Right atrium auricular region (tissue), 2 donors: ENCODE results near the gene EXOC3L1. TPM values are rescaled to one million over a fixed set of nuclear protein-coding genes. Genes with fewer than 3 reads are reported as not detected.

Source experiments
- DNase-seq: peaks from one replicate; pipeline ENCODE4 v3.0.0-alpha.2; 2019; ENCODE audit warnings: low spot score
- H3K27ac ChIP-seq, 2 donors: fragments of 200-600 bp; sonication (generic); 1 replicate in 1 of 2; 2 replicates in 1 of 2; pipeline ENCODE4 v1.5.1; 2016 to 2019
- H3K27me3 ChIP-seq, 2 donors: fragments of 200-600 bp; sonication (generic); one replicate each; pipeline versions ENCODE4 v1.5.1 to v1.6.0; 2017 to 2019
- H3K36me3 ChIP-seq: fragments of 200-600 bp; sonication (generic); one replicate; pipeline ENCODE4 v1.5.1; 2016
- H3K4me1 ChIP-seq, 2 donors: fragments of 200-600 bp; sonication (generic); one replicate each; pipeline versions ENCODE4 v1.5.1 to v1.6.0; 2017 to 2019
- H3K4me3 ChIP-seq, 2 donors: fragments of 200-600 bp; sonication (generic); 1 replicate in 1 of 2; 2 replicates in 1 of 2; pipeline ENCODE4 v1.5.1; 2017 to 2019; ENCODE audit warnings: mild to moderate bottlenecking in 1 of 2, moderate library complexity in 1 of 2
- H3K9me3 ChIP-seq, 2 donors: fragments of 200-600 bp; sonication (generic); one replicate each; pipeline ENCODE4 v1.5.1; 2019
- CTCF ChIP-seq, 2 donors: fragments of 200-600 bp; sonication (generic); IDR thresholded peaks; one replicate each; pipeline ENCODE4 v1.5.1; 2019; ENCODE audit warnings: antibody characterized with exemption in 2 of 2
- total RNA-seq, 2 donors: library from RNA; depleted of rRNA; stranded (reverse); fragments of >200 nt; gene quantifications; one replicate each; pipeline ENCODE4 v1.1.0, GENCODE V29; 2016

Gene EXOC3L1
- total RNA-seq, 2 donors from 2014 or later, result 2.2 to 2.5 TPM

- DNase-seq, result no peak
- peak overlapping the region; percentile 79 to 90 for H3K27ac ChIP-seq
- no peak for TF ChIP-seq CTCF (IDR thresholded peaks at IDR 0.05)
These were observed 31.0 kb downstream of the EXOC3L1 start for GRCh38 chr16:67158637-67159600.

GRCh38 chr16:67157892-67158635 lies 31.9 kb downstream of the EXOC3L1 start:
- Histone ChIP-seq H3K4me3 (no peak overlapping the region), H3K36me3 (no peaks in the 10 kb centered on the region), H3K9me3 (no peaks in the 10 kb centered on the region), H3K27me3 (no peaks in the 10 kb centered on the region), H3K4me1 (peaks cover 0 to 45% of the 10 kb centered on the region in 2 donors), H3K27ac (no peak overlapping the region)
- DNase-seq, result no peak
- TF ChIP-seq CTCF (IDR thresholded peaks at IDR 0.05), result no peak

More at GRCh38 chr16:67158637-67159600, 31.0 kb downstream of the EXOC3L1 start:
- no peaks in the 10 kb centered on the region for H3K36me3 ChIP-seq
- H3K9me3 ChIP-seq, result no peaks in the 10 kb centered on the region
- H3K4me1 ChIP-seq, result peaks cover 0 to 53% of the 10 kb centered on the region in 2 donors
- H3K27me3 ChIP-seq, result no peaks in the 10 kb centered on the region
- peak overlapping the region; percentile 86 to 96 for H3K4me3 ChIP-seq

GRCh38 chr16:67157106-67157748 lies 32.7 kb downstream of the EXOC3L1 start:
- Histone ChIP-seq H3K27ac (no peak overlapping the region), H3K4me3 (no peak overlapping the region), H3K9me3 (no peaks in the 10 kb centered on the region), H3K4me1 (peaks cover 0 to 36% of the 10 kb centered on the region in 2 donors), H3K36me3 (no peaks in the 10 kb centered on the region), H3K27me3 (no peaks in the 10 kb centered on the region)
- no peak for DNase-seq
- no peak for TF ChIP-seq CTCF (IDR thresholded peaks at IDR 0.05)

GRCh38 chr16:67156143-67156844 lies 33.6 kb downstream of the EXOC3L1 start:
- DNase-seq, result no peak
- H3K27me3 ChIP-seq, result no peaks in the 10 kb centered on the region
- no peak for TF ChIP-seq CTCF (IDR thresholded peaks at IDR 0.05)

More at GRCh38 chr16:67156143-67156844, 33.6 kb downstream of the EXOC3L1 start:
- no peaks in the 10 kb centered on the region for H3K9me3 ChIP-seq
- no peak overlapping the region for H3K27ac ChIP-seq
- no peak overlapping the region for H3K4me3 ChIP-seq
- no peaks in the 10 kb centered on the region for H3K36me3 ChIP-seq
- H3K4me1 ChIP-seq, result peaks cover 0 to 31% of the 10 kb centered on the region in 2 donors
